ENCODE measurements around the gene KATNBL1.

GRCh38 chr15:34213690-34214089 lies 3.8 kb upstream of the KATNBL1 start:
- TF ChIP-seq RCOR1 (IDR thresholded peaks at IDR 0.05; ENCODE audit: borderline replicate concordance in 1 of 2, low read depth in 2 of 2, low read length in 2 of 2), result no peak
- no peak; a peak in 1 of 6 replicates for TF ChIP-seq CTCF (IDR thresholded peaks at IDR 0.05 in 2 of 3, conservative IDR thresholded peaks at IDR 0.05 in 1 of 3; ENCODE audit: insufficient read depth in 2 of 3, low read depth in 1 of 3, low read length in 3 of 3)
- TF ChIP-seq TAF1 (IDR thresholded peaks at IDR 0.05; ENCODE audit: control insufficient read depth, extremely low read depth, insufficient read depth, low read length, severe bottlenecking), result no peak
- TF ChIP-seq, protein P1, sequence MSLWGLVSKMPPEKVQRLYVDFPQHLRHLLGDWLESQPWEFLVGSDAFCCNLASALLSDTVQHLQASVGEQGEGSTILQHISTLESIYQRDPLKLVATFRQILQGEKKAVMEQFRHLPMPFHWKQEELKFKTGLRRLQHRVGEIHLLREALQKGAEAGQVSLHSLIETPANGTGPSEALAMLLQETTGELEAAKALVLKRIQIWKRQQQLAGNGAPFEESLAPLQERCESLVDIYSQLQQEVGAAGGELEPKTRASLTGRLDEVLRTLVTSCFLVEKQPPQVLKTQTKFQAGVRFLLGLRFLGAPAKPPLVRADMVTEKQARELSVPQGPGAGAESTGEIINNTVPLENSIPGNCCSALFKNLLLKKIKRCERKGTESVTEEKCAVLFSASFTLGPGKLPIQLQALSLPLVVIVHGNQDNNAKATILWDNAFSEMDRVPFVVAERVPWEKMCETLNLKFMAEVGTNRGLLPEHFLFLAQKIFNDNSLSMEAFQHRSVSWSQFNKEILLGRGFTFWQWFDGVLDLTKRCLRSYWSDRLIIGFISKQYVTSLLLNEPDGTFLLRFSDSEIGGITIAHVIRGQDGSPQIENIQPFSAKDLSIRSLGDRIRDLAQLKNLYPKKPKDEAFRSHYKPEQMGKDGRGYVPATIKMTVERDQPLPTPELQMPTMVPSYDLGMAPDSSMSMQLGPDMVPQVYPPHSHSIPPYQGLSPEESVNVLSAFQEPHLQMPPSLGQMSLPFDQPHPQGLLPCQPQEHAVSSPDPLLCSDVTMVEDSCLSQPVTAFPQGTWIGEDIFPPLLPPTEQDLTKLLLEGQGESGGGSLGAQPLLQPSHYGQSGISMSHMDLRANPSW (CRISPR knock-in tag; IDR thresholded peaks at IDR 0.05), result no peak
- TF ChIP-seq ZNF77 (CRISPR knock-in tag; IDR thresholded peaks at IDR 0.05), result no peak
- no peak for TF ChIP-seq ZNF232 (CRISPR knock-in tag; IDR thresholded peaks at IDR 0.05)
- TF ChIP-seq SRSF9 (IDR thresholded peaks at IDR 0.05; ENCODE audit: borderline replicate concordance, low read depth, low read length), result no peak
- no peak for TF ChIP-seq FOXM1 (IDR thresholded peaks at IDR 0.05; ENCODE audit: low read depth)
- TF ChIP-seq FOXM1 (CRISPR knock-in tag; IDR thresholded peaks at IDR 0.05; ENCODE audit: low read depth), result no peak
- TF ChIP-seq CBX1 (IDR thresholded peaks at IDR 0.05; ENCODE audit: low read depth), result no peak

Data from K562 (cell line).